Lower leg skin (tissue), 3 donors: ENCODE results near the gene EFHC1.

Experiments used
- CTCF ChIP-seq, 3 donors: fragments of 450-650 bp; IDR thresholded peaks; one replicate each; pipeline ENCODE4 v1.5.1; 2016; ENCODE audit warnings: antibody characterized with exemption in 3 of 3, mild to moderate bottlenecking in 3 of 3, moderate library complexity in 2 of 3
- POLR2A ChIP-seq, 2 donors: fragments of 450-650 bp; IDR thresholded peaks; one replicate each; pipeline ENCODE4 v1.6.1; 2016 to 2017; ENCODE audit warnings: antibody characterized with exemption in 2 of 2, mild to moderate bottlenecking in 1 of 2, moderate library complexity in 1 of 2

- no peak for TF ChIP-seq CTCF (IDR thresholded peaks at IDR 0.05)
- no peak for TF ChIP-seq POLR2A (IDR thresholded peaks at IDR 0.05)
Measured at GRCh38 chr6:52409499-52409898, 10.6 kb upstream of the EFHC1 start.
